Type B pancreatic cell (in vitro differentiated cells): ENCODE measurements around the gene IGSF3. TPM values are rescaled to one million over a fixed set of nuclear protein-coding genes. Genes with fewer than 3 reads are reported as not detected.

Experiments
- DNase-seq: peaks from one replicate; pipeline ENCODE4 v3.0.0; 2021; ENCODE audit warnings: mixed read lengths; ENCODE audit not compliant: unreplicated experiment; ENCODE audit errors: extremely low spot score
- H3K27ac Mint-ChIP-seq: 2 replicates; pipeline ENCODE4 v1.8.0; 2021; ENCODE audit warnings: mild to moderate bottlenecking, mixed read lengths
- H3K27me3 Mint-ChIP-seq: 2 replicates; pipeline ENCODE4 v1.8.0; 2021; ENCODE audit warnings: mixed read lengths
- H3K36me3 Mint-ChIP-seq: 2 replicates; pipeline ENCODE4 v1.8.0; 2021; ENCODE audit warnings: mixed read lengths
- H3K4me1 Mint-ChIP-seq: one replicate; pipeline ENCODE4 v1.8.0; 2021; ENCODE audit warnings: mixed read lengths; ENCODE audit not compliant: unreplicated experiment
- H3K4me3 Mint-ChIP-seq: 2 replicates; pipeline ENCODE4 v1.8.0; 2021; ENCODE audit warnings: mild to moderate bottlenecking, mixed read lengths
- H3K9me3 Mint-ChIP-seq: 2 replicates; pipeline ENCODE4 v1.8.0; 2021; ENCODE audit warnings: mixed read lengths
- CTCF ChIP-seq: fragments of 200-600 bp; sonication (generic); conservative IDR thresholded peaks from 2 replicates; pipeline ENCODE4 v1.5.0; 2021; ENCODE audit warnings: antibody characterized with exemption, mild to moderate bottlenecking
- total RNA-seq: library from RNA; stranded (reverse); gene quantifications from 2 replicates; pipeline ENCODE4 v1.2.1, GENCODE V29; 2021; ENCODE audit warnings: low replicate concordance

The IGSF3 gene
- total RNA-seq, 1 donor from 2014 or later: 42.9 TPM

GRCh38 chr1:116537040-116537831 is 130.3 kb downstream of the IGSF3 start:
- H3K4me1 Mint-ChIP-seq: peaks cover 8% of the 10 kb centered on the region
- DNase-seq: no peak

DNA sequence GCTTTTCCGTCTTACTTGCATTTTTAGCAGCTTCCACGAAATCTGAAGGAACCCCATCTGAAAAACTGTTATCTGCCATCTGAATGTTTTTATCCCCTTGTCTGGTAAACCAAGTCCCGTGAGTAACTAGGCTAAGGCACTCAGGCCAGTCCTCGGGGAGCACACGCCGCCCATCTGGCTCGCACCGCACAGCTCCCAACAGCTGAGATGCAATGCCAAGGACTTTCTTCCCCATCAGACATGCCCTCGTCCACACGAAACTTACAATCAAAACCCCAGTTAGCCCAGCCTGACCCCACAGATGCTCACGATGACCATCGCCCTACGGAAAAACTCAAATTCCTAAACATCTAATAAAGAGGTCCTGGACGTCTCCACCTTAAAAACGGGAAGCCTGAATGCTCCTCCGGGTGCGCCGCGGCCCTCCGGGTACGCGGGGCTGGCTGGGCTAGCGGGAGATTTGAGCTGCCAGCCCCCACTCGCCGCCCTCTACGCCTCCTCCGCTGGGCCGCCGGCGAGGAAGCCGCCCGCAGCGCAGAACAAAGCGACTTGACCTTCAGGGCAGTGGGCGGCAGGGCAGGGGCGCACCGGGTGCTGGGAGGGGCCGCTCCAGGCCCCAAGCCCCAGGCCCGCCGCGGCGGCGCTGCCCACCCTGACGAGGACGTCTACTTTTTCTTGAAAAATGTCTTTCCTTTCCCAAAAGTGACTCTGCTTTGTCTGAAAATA is 133.4 kb downstream of the IGSF3 start:
- DNase-seq: no peak
- no peak for TF ChIP-seq CTCF
- H3K36me3 Mint-ChIP-seq: peaks cover 17% of the 10 kb centered on the region
- no peaks in the 10 kb centered on the region for H3K27me3 Mint-ChIP-seq
- no peak overlapping the region for H3K27ac Mint-ChIP-seq
- peaks cover 6% of the 10 kb centered on the region for H3K4me1 Mint-ChIP-seq
- peaks cover 9% of the 10 kb centered on the region for H3K9me3 Mint-ChIP-seq
- H3K4me3 Mint-ChIP-seq: no peak overlapping the region

More at GRCh38 chr1:116537040-116537831, 130.3 kb downstream of the IGSF3 start:
- Mint-ChIP-seq H3K27me3 (no peaks in the 10 kb centered on the region), H3K4me3 (no peak overlapping the region), H3K27ac (no peak overlapping the region), H3K9me3 (peaks cover 9% of the 10 kb centered on the region), H3K36me3 (peaks cover 24% of the 10 kb centered on the region)
- TF ChIP-seq CTCF: no peak

DNA sequence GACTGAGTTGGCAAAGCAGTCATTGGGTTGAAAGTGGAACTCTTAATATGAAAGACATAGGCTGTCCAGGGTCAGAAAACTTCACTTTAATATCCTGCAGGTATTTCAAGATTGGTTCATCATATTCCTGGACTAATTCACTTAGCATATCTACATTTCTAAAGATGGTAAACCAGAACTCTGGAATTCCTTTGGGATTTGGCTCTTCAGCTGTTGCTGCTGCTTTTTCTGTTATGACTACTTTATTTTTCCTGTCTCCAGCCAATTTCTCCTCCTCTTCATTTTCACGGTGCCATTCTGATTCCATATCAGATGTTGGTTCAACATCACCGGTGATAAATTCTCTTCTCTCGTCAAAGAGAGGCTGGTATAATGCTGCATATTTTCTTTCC is 134.1 kb downstream of the IGSF3 start:
- DNase-seq: no peak
- H3K27ac Mint-ChIP-seq: no peak overlapping the region
- no peaks in the 10 kb centered on the region for H3K4me1 Mint-ChIP-seq
- TF ChIP-seq CTCF: no peak
- peaks cover 17% of the 10 kb centered on the region for H3K36me3 Mint-ChIP-seq
- H3K9me3 Mint-ChIP-seq: peaks cover 9% of the 10 kb centered on the region
- no peak overlapping the region for H3K4me3 Mint-ChIP-seq
- H3K27me3 Mint-ChIP-seq: no peaks in the 10 kb centered on the region

DNA sequence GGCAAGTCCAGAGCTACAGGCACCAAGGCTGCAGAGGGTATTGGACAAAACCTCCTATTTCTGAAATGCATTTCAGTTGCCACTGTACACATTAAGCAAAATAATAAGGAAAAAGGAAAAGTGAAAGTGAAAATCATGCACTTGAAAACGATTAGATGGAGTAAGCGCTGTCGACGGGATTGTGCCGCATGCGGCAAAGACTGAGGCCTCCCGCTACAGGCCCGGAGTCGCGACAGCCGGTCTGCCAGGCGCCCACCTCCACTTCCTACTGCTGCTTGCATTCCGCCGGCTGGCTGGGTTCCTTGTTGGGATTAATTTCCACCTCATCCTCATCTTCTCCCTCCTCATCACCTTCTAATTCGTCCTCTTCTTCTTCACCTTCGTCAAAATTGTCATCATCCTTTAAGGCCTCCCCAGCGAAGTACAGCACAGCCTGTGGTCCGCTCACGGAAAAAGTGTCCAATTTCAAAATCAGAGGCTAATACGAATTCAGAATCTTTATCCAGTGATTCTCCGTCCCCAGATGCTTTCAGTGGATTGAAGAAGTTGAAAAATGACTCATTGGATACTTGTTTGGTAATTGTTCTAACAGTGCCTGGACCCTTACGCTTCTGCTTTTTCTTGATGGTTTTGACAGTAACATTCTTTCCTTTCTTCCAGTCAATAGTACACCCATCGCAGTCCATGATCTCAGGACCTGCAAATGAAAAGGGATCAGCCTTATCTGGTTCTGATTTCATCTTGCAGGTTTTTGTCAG is 134.7 kb downstream of the IGSF3 start:
- Mint-ChIP-seq H3K9me3 (peaks cover 9% of the 10 kb centered on the region), H3K4me1 (no peaks in the 10 kb centered on the region), H3K36me3 (peaks cover 17% of the 10 kb centered on the region), H3K4me3 (no peak overlapping the region), H3K27me3 (no peaks in the 10 kb centered on the region), H3K27ac (no peak overlapping the region)
- DNase-seq: no peak
- no peak for TF ChIP-seq CTCF

- Mint-ChIP-seq H3K36me3 (peaks cover 20% of the 10 kb centered on the region), H3K4me1 (no peaks in the 10 kb centered on the region), H3K27me3 (no peaks in the 10 kb centered on the region), H3K4me3 (no peak overlapping the region), H3K9me3 (peaks cover 12% of the 10 kb centered on the region), H3K27ac (no peak overlapping the region)
- TF ChIP-seq CTCF: no peak
- no peak for DNase-seq
Measured at GRCh38 chr1:116531917-116532316, 135.6 kb downstream of the IGSF3 start.
